Aorta (tissue), 5 donors: ENCODE measurements around the gene ST3GAL2. TPM values are rescaled to one million over a fixed set of nuclear protein-coding genes. Genes with fewer than 3 reads are reported as not detected.
"Not testable (repeated sequence)": the region's sequence is repeated elsewhere in the genome, so short reads cannot be mapped to it uniquely, and the experiment has no call there.

Experiments
- ATAC-seq: fragments of 200-7000 bp; cut with Tn5 transposase; one replicate; pipeline ENCODE4 v1.9.1; 2022; ENCODE audit warnings: moderate library complexity; ENCODE audit not compliant: low FRiP score
- DNase-seq, 2 donors: peaks; one replicate each; pipeline ENCODE4 v3.0.0-alpha.2; 2020
- H3K27ac ChIP-seq, 2 donors: one replicate each; pipeline ENCODE4 v1.5.1; 2013; ENCODE audit warnings: low read length in 2 of 2, mild to moderate bottlenecking in 2 of 2, moderate library complexity in 2 of 2, control low read depth in 1 of 2, inconsistent platforms in 1 of 2, low read depth in 1 of 2
- H3K27me3 ChIP-seq, 2 donors: one replicate each; pipeline ENCODE4 v1.6.1; 2013; ENCODE audit warnings: control low read depth in 1 of 2, low read length in 1 of 2, mild to moderate bottlenecking in 1 of 2, moderate library complexity in 1 of 2; ENCODE audit not compliant: insufficient read depth in 2 of 2, control insufficient read depth in 1 of 2
- H3K36me3 ChIP-seq, 2 donors: one replicate each; pipeline ENCODE4 v1.6.1; 2013; ENCODE audit warnings: control low read depth in 1 of 2, low read length in 1 of 2, mild to moderate bottlenecking in 1 of 2; ENCODE audit not compliant: insufficient read depth in 2 of 2, control insufficient read depth in 1 of 2
- H3K4me1 ChIP-seq, 2 donors: one replicate each; pipeline ENCODE4 v1.6.1; 2013; ENCODE audit warnings: low read length in 2 of 2, control low read depth in 1 of 2, mild to moderate bottlenecking in 1 of 2, moderate library complexity in 1 of 2; ENCODE audit not compliant: insufficient read depth in 2 of 2, control insufficient read depth in 1 of 2
- H3K4me3 ChIP-seq, 2 donors: one replicate each; pipeline ENCODE4 v1.5.1; 2013; ENCODE audit warnings: low read length in 2 of 2, control low read depth in 1 of 2, mild to moderate bottlenecking in 1 of 2
- H3K9me3 ChIP-seq: one replicate; pipeline ENCODE4 v1.6.1; 2013; ENCODE audit warnings: mild to moderate bottlenecking, low read length; ENCODE audit not compliant: control insufficient read depth
- WGBS, 2 donors: extraction: QIAGEN DNeasy Blood & Tissue Kit; methylation state at CpG; one replicate each; pipeline ENCODE4 v1.1.7; 2013; 5-methylcytosine and 5-hydroxymethylcytosine counted together
- intact Hi-C, 2 donors: fragments of 100-400 bp; cut with DNase I; formaldehyde crosslinking; loops; one replicate each; pipeline versions ENCODE4 v1.14.2 to v1.15.0; 2022
- polyA plus RNA-seq, 2 donors: library from polyadenylated mRNA; stranded (reverse); fragments of 200-250 nt; gene quantifications; one replicate each; pipeline ENCODE4 v1.2.3, GENCODE V29; 2013
- total RNA-seq, 2 donors: library from RNA; stranded (reverse); fragmentation: NEBNext Ultra II Directional; extraction: Animal tissue kit (Norgen Biotek cat#: 25700); gene quantifications; one replicate each; pipeline ENCODE4 v1.2.1, GENCODE V29; 2021
- donor health status: healthy with polysubstance abuse.
- donor health status: Bipolar disorder and iron deficiency.
- donor health status: DM: no; HTN: no; CAD: no.
- donor health status: DM: no; HTN: no; CAD: no.
- donor health status: DM: yes; HTN: yes; CAD: no.

The ST3GAL2 gene
- total and polyA plus RNA-seq, 4 donors = 4.1 to 39.5 (median 18.4) TPM

GRCh38 chr16:70417661-70418060, 21.2 kb downstream of the ST3GAL2 start:
- Histone ChIP-seq H3K27ac (no peak overlapping the region), H3K9me3 (no peaks in the 10 kb centered on the region), H3K27me3 (no peaks in the 10 kb centered on the region), H3K4me3 (no peak overlapping the region), H3K4me1 (no peaks in the 10 kb centered on the region), H3K36me3 (no peaks in the 10 kb centered on the region)
- DNase-seq (no peak), ATAC-seq (no peak)
- WGBS, 2 donors = 77% methylated on average over 7 of the region's 7 CpGs
- intact Hi-C loops = no loop called here

- ATAC-seq = no peak
Measured at GRCh38 chr16:70416748-70417616, 21.9 kb downstream of the ST3GAL2 start.

GRCh38 chr16:70413572-70413971, 25.3 kb downstream of the ST3GAL2 start:
- H3K36me3 ChIP-seq, DNase-seq, H3K9me3 ChIP-seq, ATAC-seq, H3K4me3 ChIP-seq, intact Hi-C loops, H3K27ac ChIP-seq, H3K27me3 ChIP-seq, H3K4me1 ChIP-seq: not testable (repeated sequence)
- 97 to 98% methylated on average over 2 to 5 of the region's 5 CpGs for WGBS, 2 donors

More at GRCh38 chr16:70416748-70417616, 21.9 kb downstream of the ST3GAL2 start:
- no peaks in the 10 kb centered on the region for H3K27me3 ChIP-seq
- H3K27ac ChIP-seq = no peak overlapping the region
- H3K9me3 ChIP-seq = no peaks in the 10 kb centered on the region
- DNase-seq = no peak
- no peak overlapping the region for H3K4me3 ChIP-seq
- 87 to 88% methylated on average over 17 of the region's 17 CpGs for WGBS, 2 donors
- H3K36me3 ChIP-seq = no peaks in the 10 kb centered on the region
- intact Hi-C loops = no loop called here
- H3K4me1 ChIP-seq = no peaks in the 10 kb centered on the region

- intact Hi-C loops = no loop called here
- Histone ChIP-seq H3K36me3 (no peaks in the 10 kb centered on the region), H3K4me1 (no peaks in the 10 kb centered on the region), H3K4me3 (no peak overlapping the region), H3K27ac (no peak overlapping the region), H3K27me3 (no peaks in the 10 kb centered on the region), H3K9me3 (no peaks in the 10 kb centered on the region)
- no peak for DNase-seq
- no peak for ATAC-seq
- 94 to 95% methylated on average over 8 of the region's 8 CpGs for WGBS, 2 donors
Measured at GRCh38 chr16:70412385-70412784, 26.5 kb downstream of the ST3GAL2 start.

DNA sequence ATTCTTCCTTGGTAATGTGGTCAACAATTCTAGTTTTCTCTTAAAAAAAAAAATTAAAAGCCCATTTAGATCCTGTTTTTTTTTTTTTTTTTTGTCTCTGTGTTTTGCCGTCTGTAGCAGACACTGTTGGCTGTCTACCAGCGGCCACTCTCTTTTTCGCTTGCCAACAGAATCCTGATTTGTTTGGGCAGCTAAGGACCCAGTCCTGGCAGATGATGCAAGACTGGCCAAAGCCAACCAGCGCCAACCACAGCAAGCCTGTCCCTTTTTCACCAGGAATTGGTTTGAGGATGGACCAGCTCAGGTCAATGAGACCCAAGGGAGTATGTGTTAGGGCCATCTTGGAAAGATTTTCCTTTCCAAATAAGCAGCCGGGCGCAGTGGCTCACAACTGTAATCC, 28.2 kb downstream of the ST3GAL2 start:
- peak in 1 of 2 donors; percentile 57 for DNase-seq
- no peak overlapping the region for H3K27ac ChIP-seq
- no peak for ATAC-seq
- intact Hi-C loops = no loop called here
- WGBS, 2 donors = 21 to 24% methylated on average over 6 of the region's 6 CpGs
- no peaks in the 10 kb centered on the region for H3K36me3 ChIP-seq
- no peak overlapping the region for H3K4me3 ChIP-seq
- H3K4me1 ChIP-seq = no peaks in the 10 kb centered on the region
- no peaks in the 10 kb centered on the region for H3K27me3 ChIP-seq
- H3K9me3 ChIP-seq = no peaks in the 10 kb centered on the region

DNA sequence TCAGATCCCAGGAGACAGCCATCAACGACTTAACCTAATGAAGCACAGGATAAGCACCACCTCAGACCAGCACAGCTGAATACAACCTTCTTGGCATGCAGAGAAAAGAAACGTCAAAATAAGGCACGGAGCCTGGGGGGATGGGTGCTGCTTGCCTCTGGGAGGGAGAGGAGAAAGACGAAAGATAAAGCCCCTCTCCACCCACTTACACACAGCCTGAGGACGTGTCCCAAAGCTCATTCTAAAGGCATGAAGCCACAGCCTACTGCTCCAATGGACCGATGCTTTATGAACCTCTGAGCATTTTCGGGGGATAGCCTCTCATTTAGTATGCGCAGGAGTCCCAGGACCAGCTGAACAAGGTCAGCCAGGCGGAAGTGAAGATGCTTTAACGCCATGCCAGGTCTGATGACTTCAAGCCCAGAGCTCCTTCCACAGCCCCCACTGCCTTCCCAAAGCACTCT, 31.1 kb downstream of the ST3GAL2 start:
- Histone ChIP-seq H3K27me3 (no peaks in the 10 kb centered on the region), H3K4me3 (no peak overlapping the region), H3K27ac (no peak overlapping the region), H3K4me1 (no peaks in the 10 kb centered on the region), H3K36me3 (no peaks in the 10 kb centered on the region), H3K9me3 (no peaks in the 10 kb centered on the region)
- WGBS, 2 donors = 57 to 59% methylated on average over 10 of the region's 10 CpGs
- intact Hi-C loops = loop anchor here in 1 of 2 donors (10.0 kb wide), 1 partner anchor 47 kb away; the partner anchor contains the start of gene FCSK
- no peak for DNase-seq
- no peak for ATAC-seq

- H3K4me3 ChIP-seq, ATAC-seq, H3K9me3 ChIP-seq, H3K27ac ChIP-seq, H3K36me3 ChIP-seq, H3K27me3 ChIP-seq, H3K4me1 ChIP-seq, DNase-seq: not testable (repeated sequence)
- WGBS, 2 donors = 93 to 94% methylated on average over 5 of the region's 5 CpGs
- intact Hi-C loops = loop anchor here in 1 of 2 donors (10.0 kb wide), 1 partner anchor 49 kb away; the partner anchor contains the start of gene FCSK
Measured at GRCh38 chr16:70406104-70406503, 32.8 kb downstream of the ST3GAL2 start.

DNA sequence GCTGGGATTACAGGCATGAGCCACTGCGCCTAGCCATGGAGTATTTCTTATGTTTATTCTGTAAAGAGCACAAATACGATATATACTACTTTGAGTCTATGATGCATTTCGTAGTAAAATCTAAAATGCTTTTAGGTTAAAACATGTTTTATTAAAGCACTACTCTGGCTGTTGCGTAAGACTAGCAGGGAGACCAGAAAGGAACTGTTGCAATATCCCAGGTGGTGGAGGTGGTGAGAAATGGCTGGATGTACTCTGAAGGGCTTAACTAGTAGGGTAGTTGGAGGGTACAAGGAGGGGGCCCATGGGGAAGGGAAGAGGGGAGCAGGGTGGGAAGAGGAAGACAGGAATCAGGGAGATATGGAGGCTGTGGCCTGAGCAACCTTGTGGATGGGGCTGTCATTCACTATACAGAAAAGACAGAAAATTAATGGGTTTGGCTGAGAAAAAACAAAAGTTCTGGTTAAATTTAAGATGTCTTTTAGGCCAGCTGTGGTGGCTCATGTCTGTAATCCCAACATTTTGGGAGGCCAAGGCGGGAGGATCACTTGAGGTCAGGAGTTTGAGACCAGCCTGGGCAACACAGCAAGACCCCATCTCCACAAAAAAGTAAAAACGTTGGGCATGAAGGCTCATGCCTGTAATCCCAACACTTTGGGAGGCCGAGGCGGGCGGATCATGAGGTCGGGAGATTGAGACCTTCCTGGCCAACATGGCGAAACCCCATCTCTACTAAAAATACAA, 35.8 kb downstream of the ST3GAL2 start:
- H3K27me3 ChIP-seq = no peaks in the 10 kb centered on the region
- H3K4me3 ChIP-seq = no peak overlapping the region
- no peak overlapping the region for H3K27ac ChIP-seq
- 94 to 95% methylated on average over 11 of the region's 11 CpGs for WGBS, 2 donors
- intact Hi-C loops = loop anchor here in 1 of 2 donors (10.0 kb wide), 1 partner anchor 52 kb away; the partner anchor contains the start of gene FCSK
- H3K36me3 ChIP-seq = peaks cover 0 to 2% of the 10 kb centered on the region in 2 donors
- ATAC-seq = no peak
- DNase-seq = no peak
- H3K4me1 ChIP-seq = no peaks in the 10 kb centered on the region
- no peaks in the 10 kb centered on the region for H3K9me3 ChIP-seq
